ENCODE measurements around the gene BMP8A.

Gene BMP8A

GRCh38 chr1:39481289-39481688, 10.1 kb upstream of the BMP8A start:
- TF ChIP-seq CTCF (IDR thresholded peaks at IDR 0.05; ENCODE audit: extremely low read depth, insufficient read depth, missing control alignments) = no peak
- in situ Hi-C loops (cut with MboI; ENCODE audit: low pct_unique_long_range_greater_than_20kb, low sequenced_read_pairs, unreplicated experiment) = loop anchor here (10.0 kb wide), 1 partner anchor 54 kb away; no protein-coding TSS in a partner anchor
- no peak for DNase-seq (ENCODE audit: low spot score)

- in situ Hi-C loops (cut with MboI; ENCODE audit: low pct_unique_long_range_greater_than_20kb, low sequenced_read_pairs, unreplicated experiment) = loop anchor here (10.0 kb wide), 1 partner anchor 52 kb away; no protein-coding TSS in a partner anchor
Observed at GRCh38 chr1:39483276-39483675, 8.2 kb upstream of the BMP8A start.

GRCh38 chr1:39484564-39484963, 6.9 kb upstream of the BMP8A start:
- no peak for TF ChIP-seq CTCF (IDR thresholded peaks at IDR 0.05; ENCODE audit: extremely low read depth, insufficient read depth, missing control alignments)
- no peak for DNase-seq (ENCODE audit: low spot score)
- in situ Hi-C loops (cut with MboI; ENCODE audit: low pct_unique_long_range_greater_than_20kb, low sequenced_read_pairs, unreplicated experiment) = loop anchor here (10.0 kb wide), 1 partner anchor 50 kb away; no protein-coding TSS in a partner anchor

More at GRCh38 chr1:39483276-39483675, 8.2 kb upstream of the BMP8A start:
- DNase-seq (ENCODE audit: low spot score) = no peak
- TF ChIP-seq CTCF (IDR thresholded peaks at IDR 0.05; ENCODE audit: extremely low read depth, insufficient read depth, missing control alignments) = no peak

DNA sequence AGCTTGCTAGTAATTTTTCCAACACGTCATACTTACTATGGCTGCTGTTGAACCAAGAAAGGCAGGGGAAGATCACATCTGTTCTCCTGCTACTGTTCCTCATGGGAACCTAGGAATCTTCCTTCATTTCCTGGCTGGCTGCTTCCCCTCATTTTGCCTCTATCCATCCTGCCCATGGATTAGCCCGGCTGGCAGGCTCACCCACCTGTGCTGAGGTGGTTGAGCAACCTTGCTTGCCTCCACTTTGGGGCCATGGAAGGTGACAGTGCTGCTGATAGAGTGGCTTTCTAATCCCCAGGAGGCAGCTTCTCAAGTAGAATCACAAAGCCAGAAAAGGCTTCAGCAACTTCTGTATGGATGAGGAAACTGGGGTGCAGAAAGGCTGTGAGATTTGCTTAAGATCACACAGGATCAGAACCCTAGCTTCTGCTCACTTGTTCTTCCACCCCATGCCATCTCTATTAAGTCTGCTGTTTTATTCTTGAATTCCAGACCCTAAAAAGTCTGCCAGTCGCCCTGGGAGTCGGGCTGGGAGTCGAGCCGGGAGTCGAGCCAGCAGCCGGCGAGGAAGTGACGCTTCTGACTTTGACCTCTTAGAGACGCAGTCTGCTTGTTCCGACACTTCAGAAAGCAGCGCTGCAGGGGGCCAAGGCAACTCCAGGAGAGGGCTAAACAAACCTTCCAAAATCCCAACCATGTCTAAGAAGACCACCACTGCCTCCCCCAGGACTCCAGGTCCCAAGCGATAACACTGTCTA, 6.2 kb upstream of the BMP8A start:
- in situ Hi-C loops (cut with MboI; ENCODE audit: low pct_unique_long_range_greater_than_20kb, low sequenced_read_pairs, unreplicated experiment) = loop anchor here (10.0 kb wide), 1 partner anchor 50 kb away; no protein-coding TSS in a partner anchor
- no peak for DNase-seq (ENCODE audit: low spot score)
- no peak for TF ChIP-seq CTCF (IDR thresholded peaks at IDR 0.05; ENCODE audit: extremely low read depth, insufficient read depth, missing control alignments)

GRCh38 chr1:39488012-39488545, 3.4 kb upstream of the BMP8A start:
- in situ Hi-C loops (cut with MboI; ENCODE audit: low pct_unique_long_range_greater_than_20kb, low sequenced_read_pairs, unreplicated experiment) = loop anchor here (10.0 kb wide), 1 partner anchor 47 kb away; no protein-coding TSS in a partner anchor
- DNase-seq (ENCODE audit: low spot score) = no peak
- no peak for TF ChIP-seq CTCF (IDR thresholded peaks at IDR 0.05; ENCODE audit: extremely low read depth, insufficient read depth, missing control alignments)

GRCh38 chr1:39488793-39489566, 2.5 kb upstream of the BMP8A start:
- no peak for DNase-seq (ENCODE audit: low spot score)
- no peak for TF ChIP-seq CTCF (IDR thresholded peaks at IDR 0.05; ENCODE audit: extremely low read depth, insufficient read depth, missing control alignments)
- in situ Hi-C loops (cut with MboI; ENCODE audit: low pct_unique_long_range_greater_than_20kb, low sequenced_read_pairs, unreplicated experiment) = loop anchor here (10.0 kb wide), 1 partner anchor 46 kb away; no protein-coding TSS in a partner anchor

Measured in GM13977 (cell line).